Loucy (cell line): ENCODE measurements around the gene ABLIM1.

Experiments
- H2AFZ ChIP-seq: fragments of 200-600 bp; sonication (generic); 2 replicates; pipeline ENCODE4 v1.6.0; 2016; ENCODE audit warnings: antibody characterized with exemption, mild to moderate bottlenecking, low read length, moderate library complexity
- H3F3A ChIP-seq: fragments of 200-600 bp; 2 replicates; pipeline ENCODE4 v1.6.0; 2016; ENCODE audit warnings: antibody characterized with exemption, low read depth, mild to moderate bottlenecking
- H3K27me3 ChIP-seq: fragments of 200-600 bp; sonication (generic); 2 replicates; pipeline ENCODE4 v1.6.1; 2014; ENCODE audit warnings: low read length, mild to moderate bottlenecking; ENCODE audit not compliant: insufficient read depth, poor library complexity, severe bottlenecking
- H3K36me3 ChIP-seq: fragments of 200-600 bp; sonication (generic); 2 replicates; pipeline ENCODE4 v1.6.1; 2016; ENCODE audit warnings: low read length; ENCODE audit not compliant: insufficient read depth
- H3K4me1 ChIP-seq: fragments of 200-600 bp; sonication (generic); 2 replicates; pipeline ENCODE4 v1.5.1; 2014; ENCODE audit warnings: low read length, mild to moderate bottlenecking; ENCODE audit not compliant: insufficient read depth, poor library complexity, severe bottlenecking
- H3K4me2 ChIP-seq: fragments of 200-600 bp; sonication (generic); 2 replicates; pipeline ENCODE4 v1.6.0; 2014; ENCODE audit warnings: antibody characterized with exemption, low read length, low read depth, mild to moderate bottlenecking; ENCODE audit not compliant: poor library complexity, severe bottlenecking
- H3K4me3 ChIP-seq: fragments of 200-600 bp; sonication (generic); 2 replicates; pipeline ENCODE4 v1.5.1; 2014; ENCODE audit warnings: low read length, mild to moderate bottlenecking, mixed read lengths; ENCODE audit not compliant: poor library complexity, severe bottlenecking
- H3K79me2 ChIP-seq: fragments of 200-600 bp; sonication (generic); 2 replicates; pipeline ENCODE4 v1.6.1; 2014; ENCODE audit warnings: low read length; ENCODE audit not compliant: insufficient read depth
- H3K9ac ChIP-seq: fragments of 200-600 bp; sonication (generic); 2 replicates; pipeline ENCODE4 v1.6.0; 2014; ENCODE audit warnings: mild to moderate bottlenecking, low read depth, low read length, moderate library complexity; ENCODE audit not compliant: poor library complexity, severe bottlenecking
- H3K9me2 ChIP-seq: fragments of 200-600 bp; sonication (generic); replicated peaks from 2 replicates; pipeline ENCODE4 v1.6.1; 2016; ENCODE audit warnings: low read depth, low read length, mixed read lengths
- H3K9me3 ChIP-seq: fragments of 200-600 bp; sonication (generic); 2 replicates; pipeline ENCODE4 v1.6.1; 2014; ENCODE audit warnings: mild to moderate bottlenecking, antibody characterized with exemption, low read length, low read depth; ENCODE audit not compliant: insufficient read depth
- H4K20me1 ChIP-seq: fragments of 200-600 bp; sonication (generic); 2 replicates; pipeline ENCODE4 v1.6.0; 2014; ENCODE audit warnings: antibody characterized with exemption, low read length, mild to moderate bottlenecking; ENCODE audit not compliant: insufficient read depth, poor library complexity, severe bottlenecking
- CTCF ChIP-seq: fragments of 200-600 bp; sonication (generic); conservative IDR thresholded peaks from 2 replicates; pipeline ENCODE4 v1.5.1; 2014; ENCODE audit warnings: mild to moderate bottlenecking, antibody characterized with exemption, low read length
- EZH2phosphoT487 ChIP-seq: fragments of 200-600 bp; IDR thresholded peaks from 2 replicates; pipeline ENCODE4 v1.6.1; 2018; ENCODE audit warnings: antibody characterized with exemption, mild to moderate bottlenecking, moderate library complexity, borderline replicate concordance

The ABLIM1 gene

GRCh38 chr10:114663626-114664025 is 5.6 kb upstream of the ABLIM1 start:
- Histone ChIP-seq H4K20me1 (peaks cover 21% of the 10 kb centered on the region), H3K4me1 (no peaks in the 10 kb centered on the region), H3K79me2 (peaks cover 36% of the 10 kb centered on the region; the same call in 1 of the 2 replicates), H3K9me2 (no peaks in the 10 kb centered on the region), H3K9ac (no peak overlapping the region), H3F3A (no peaks in the 10 kb centered on the region), H3K36me3 (peaks cover 22% of the 10 kb centered on the region; the same call in 1 of the 2 replicates), H3K27me3 (no peaks in the 10 kb centered on the region), H3K4me3 (no peak overlapping the region), H3K9me3 (no peaks in the 10 kb centered on the region), H2AFZ (no peak overlapping the region), H3K4me2 (no peak overlapping the region)
- TF ChIP-seq EZH2phosphoT487 (no peak), CTCF (no peak)

GRCh38 chr10:114662646-114663217 is 4.7 kb upstream of the ABLIM1 start:
- Histone ChIP-seq H3K36me3 (peaks cover 28% of the 10 kb centered on the region; the same call in 1 of the 2 replicates), H3K27me3 (no peaks in the 10 kb centered on the region), H3K79me2 (peaks cover 42% of the 10 kb centered on the region; the same call in 1 of the 2 replicates), H3K4me2 (no peak overlapping the region), H3K4me3 (no peak overlapping the region), H3K9me2 (no peaks in the 10 kb centered on the region), H3F3A (no peaks in the 10 kb centered on the region), H4K20me1 (peaks cover 23% of the 10 kb centered on the region), H3K4me1 (no peaks in the 10 kb centered on the region), H2AFZ (no peak overlapping the region), H3K9ac (no peak overlapping the region), H3K9me3 (no peaks in the 10 kb centered on the region)
- TF ChIP-seq EZH2phosphoT487 (no peak), CTCF (no peak)

- no peak overlapping the region for H3K4me2 ChIP-seq
- H3K27me3 ChIP-seq, result no peaks in the 10 kb centered on the region
- H3K9ac ChIP-seq, result no peak overlapping the region
- no peak overlapping the region for H3K4me3 ChIP-seq
- TF ChIP-seq CTCF (no peak), EZH2phosphoT487 (no peak)
- peaks cover 48% of the 10 kb centered on the region; the same call in 1 of the 2 replicates for H3K79me2 ChIP-seq
- no peaks in the 10 kb centered on the region for H3F3A ChIP-seq
- H4K20me1 ChIP-seq, result peaks cover 28% of the 10 kb centered on the region
- peaks cover 32% of the 10 kb centered on the region; the same call in 1 of the 2 replicates for H3K36me3 ChIP-seq
- H3K9me2 ChIP-seq, result no peaks in the 10 kb centered on the region
- H3K9me3 ChIP-seq, result no peaks in the 10 kb centered on the region
- no peaks in the 10 kb centered on the region for H3K4me1 ChIP-seq
- no peak overlapping the region for H2AFZ ChIP-seq
Measured at GRCh38 chr10:114661212-114661880, 3.3 kb upstream of the ABLIM1 start.
